PC-3 (cell line): Measurements from ENCODE around the gene OR2H1. TPM values are rescaled to one million over a fixed set of nuclear protein-coding genes. Genes with fewer than 3 reads are reported as not detected.

Experiments
- ATAC-seq: fragments of 200-7000 bp; cut with Tn5 transposase; 2 replicates; pipeline ENCODE4 v1.9.1; 2020; ENCODE audit warnings: mild to moderate bottlenecking, moderate library complexity
- BruUV-seq: library from RNA; stranded (reverse); fragments of 400-500 nt; replicated peaks from 2 replicates; lab custom pipeline; 2021; lab: Mats Ljungman, UMichigan
- CTCF ChIA-PET: fragments of 300-600 bp; sonication (Branson Sonifier 250); formaldehyde crosslinking; loops from one replicate; lab custom pipeline; 2022; ENCODE audit warnings: antibody characterized with exemption; lab: Charles Lee
- POLR2A ChIA-PET: fragments of 300-600 bp; sonication (Branson Sonifier 250); formaldehyde crosslinking; loops from one replicate; lab custom pipeline; 2022; ENCODE audit warnings: antibody characterized with exemption; ENCODE audit not compliant: unreplicated experiment; lab: Charles Lee
- DNase-seq: peaks from one replicate; pipeline ENCODE4 v3.0.0-alpha.2; 2015
- H2AFZ ChIP-seq: fragments of 300-600 bp; sonication (generic); 2 replicates; pipeline ENCODE4 v1.6.0; 2016; ENCODE audit warnings: antibody characterized with exemption, low read length
- H3F3A ChIP-seq: fragments of 300-600 bp; sonication (generic); one replicate; pipeline ENCODE4 v1.6.0; 2017; ENCODE audit warnings: antibody characterized with exemption, low read length, control low read depth, mild to moderate bottlenecking; ENCODE audit not compliant: unreplicated experiment
- H3K27ac ChIP-seq: fragments of 300-600 bp; sonication (generic); 2 replicates; pipeline ENCODE4 v1.5.1; 2016; ENCODE audit warnings: mild to moderate bottlenecking, low read length
- H3K27me3 ChIP-seq: fragments of 300-600 bp; sonication (generic); 2 replicates; pipeline ENCODE4 v1.6.1; 2016; ENCODE audit warnings: low read length, mixed read lengths
- H3K36me3 ChIP-seq: fragments of 300-600 bp; sonication (generic); 2 replicates; pipeline ENCODE4 v1.6.1; 2016; ENCODE audit warnings: low read depth, mixed run types, low read length, mixed read lengths
- H3K4me1 ChIP-seq: fragments of 300-600 bp; sonication (generic); 2 replicates; pipeline ENCODE4 v1.5.1; 2016; ENCODE audit warnings: low read length; ENCODE audit not compliant: insufficient read depth
- H3K4me2 ChIP-seq: fragments of 300-600 bp; sonication (generic); 2 replicates; pipeline ENCODE4 v1.6.0; 2016; ENCODE audit warnings: low read length
- H3K4me3 ChIP-seq: fragments of 300-600 bp; sonication (generic); 2 replicates; pipeline ENCODE4 v1.5.1; 2016; ENCODE audit warnings: mild to moderate bottlenecking, low read length, mixed read lengths
- H3K79me2 ChIP-seq: fragments of 300-600 bp; sonication (generic); 2 replicates; pipeline ENCODE4 v1.6.1; 2017; ENCODE audit warnings: low read length, mixed read lengths
- H3K9ac ChIP-seq: fragments of 300-600 bp; sonication (generic); 2 replicates; pipeline ENCODE4 v1.6.0; 2016; ENCODE audit warnings: mild to moderate bottlenecking, low read length
- H3K9me2 ChIP-seq: fragments of 300-600 bp; sonication (generic); replicated peaks from 2 replicates; pipeline ENCODE4 v1.6.1; 2016; ENCODE audit warnings: mixed run types, low read length, mixed read lengths
- H3K9me3 ChIP-seq: fragments of 300-600 bp; sonication (generic); 2 replicates; pipeline ENCODE4 v1.6.1; 2016; ENCODE audit warnings: low read length, mixed read lengths
- H4K20me1 ChIP-seq: fragments of 300-600 bp; sonication (generic); 2 replicates; pipeline ENCODE4 v1.6.1; 2016; ENCODE audit warnings: low read length, mixed read lengths
- EZH2 ChIP-seq: fragments of 300-600 bp; sonication (generic); IDR thresholded peaks from one replicate; pipeline ENCODE4 v1.6.1; 2017; ENCODE audit warnings: antibody characterized with exemption, mild to moderate bottlenecking, low read length; ENCODE audit not compliant: unreplicated experiment
- EZH2phosphoT487 ChIP-seq: fragments of 300-600 bp; sonication (generic); IDR thresholded peaks from 2 replicates; pipeline ENCODE4 v1.6.1; 2018; ENCODE audit warnings: mild to moderate bottlenecking, antibody characterized with exemption, low read length, borderline replicate concordance
- intact Hi-C: fragments of 100-400 bp; cut with micrococcal nuclease; formaldehyde crosslinking; loops from 2 replicates; pipeline ENCODE4 v1.9.0; 2023
- total RNA-seq: library from RNA; depleted of rRNA; stranded (reverse); fragments of >200 nt; gene quantifications from 2 replicates; pipeline ENCODE4 v1.2.3, GENCODE V29; 2014
- TF ChIP-seq, protein P1 (sequence below): fragments of 300-600 bp; sonication (generic); conservative IDR thresholded peaks from 2 replicates; pipeline ENCODE4 v1.5.1; 2017; ENCODE audit warnings: antibody characterized with exemption, low read depth, mild to moderate bottlenecking, low read length

The OR2H1 gene
- total RNA-seq, 1 experiment from 2014 or later = not detected

DNA sequence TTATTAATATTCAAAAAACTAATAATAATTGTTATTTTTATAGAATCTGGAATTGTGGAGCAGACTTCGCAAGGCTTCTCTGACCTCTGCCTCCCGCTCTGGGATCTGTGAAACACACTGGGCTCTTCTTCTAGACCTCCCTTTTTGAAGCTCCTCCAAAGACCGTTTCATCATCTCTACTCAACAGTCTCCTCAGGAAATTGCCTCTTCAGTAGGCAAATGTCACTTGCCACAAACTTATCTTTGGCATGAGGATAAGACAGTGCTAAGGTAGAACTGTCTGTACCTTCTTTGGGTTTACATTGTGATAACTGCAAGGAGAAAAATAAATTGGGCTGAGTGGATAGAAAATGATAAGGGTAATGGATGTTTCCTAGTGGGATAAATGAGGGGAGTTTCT is 33.1 kb downstream of the OR2H1 start:
- no peak for DNase-seq
- POLR2A ChIA-PET = no interaction called here
- H3K27me3 ChIP-seq = peaks cover 30% of the 10 kb centered on the region; the same call in 1 of the 2 replicates
- no peaks in the 10 kb centered on the region for H3F3A ChIP-seq
- no peak overlapping the region for H3K27ac ChIP-seq
- H3K9me3 ChIP-seq = no peaks in the 10 kb centered on the region
- H3K4me2 ChIP-seq = no peak overlapping the region
- H3K79me2 ChIP-seq = no peaks in the 10 kb centered on the region
- no peaks in the 10 kb centered on the region for H4K20me1 ChIP-seq
- TF ChIP-seq, protein P1, sequence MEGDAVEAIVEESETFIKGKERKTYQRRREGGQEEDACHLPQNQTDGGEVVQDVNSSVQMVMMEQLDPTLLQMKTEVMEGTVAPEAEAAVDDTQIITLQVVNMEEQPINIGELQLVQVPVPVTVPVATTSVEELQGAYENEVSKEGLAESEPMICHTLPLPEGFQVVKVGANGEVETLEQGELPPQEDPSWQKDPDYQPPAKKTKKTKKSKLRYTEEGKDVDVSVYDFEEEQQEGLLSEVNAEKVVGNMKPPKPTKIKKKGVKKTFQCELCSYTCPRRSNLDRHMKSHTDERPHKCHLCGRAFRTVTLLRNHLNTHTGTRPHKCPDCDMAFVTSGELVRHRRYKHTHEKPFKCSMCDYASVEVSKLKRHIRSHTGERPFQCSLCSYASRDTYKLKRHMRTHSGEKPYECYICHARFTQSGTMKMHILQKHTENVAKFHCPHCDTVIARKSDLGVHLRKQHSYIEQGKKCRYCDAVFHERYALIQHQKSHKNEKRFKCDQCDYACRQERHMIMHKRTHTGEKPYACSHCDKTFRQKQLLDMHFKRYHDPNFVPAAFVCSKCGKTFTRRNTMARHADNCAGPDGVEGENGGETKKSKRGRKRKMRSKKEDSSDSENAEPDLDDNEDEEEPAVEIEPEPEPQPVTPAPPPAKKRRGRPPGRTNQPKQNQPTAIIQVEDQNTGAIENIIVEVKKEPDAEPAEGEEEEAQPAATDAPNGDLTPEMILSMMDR = no peak
- TF ChIP-seq EZH2 (no peak), EZH2phosphoT487 (no peak)
- no peaks in the 10 kb centered on the region for H3K4me1 ChIP-seq
- BruUV-seq = no TSS peak
- no peak overlapping the region for H3K9ac ChIP-seq
- intact Hi-C loops = no loop called here
- H3K9me2 ChIP-seq = no peaks in the 10 kb centered on the region
- no peak overlapping the region for H3K4me3 ChIP-seq
- no peak overlapping the region for H2AFZ ChIP-seq
- no peaks in the 10 kb centered on the region for H3K36me3 ChIP-seq
- CTCF ChIA-PET = no interaction called here
- ATAC-seq = no peak

DNA sequence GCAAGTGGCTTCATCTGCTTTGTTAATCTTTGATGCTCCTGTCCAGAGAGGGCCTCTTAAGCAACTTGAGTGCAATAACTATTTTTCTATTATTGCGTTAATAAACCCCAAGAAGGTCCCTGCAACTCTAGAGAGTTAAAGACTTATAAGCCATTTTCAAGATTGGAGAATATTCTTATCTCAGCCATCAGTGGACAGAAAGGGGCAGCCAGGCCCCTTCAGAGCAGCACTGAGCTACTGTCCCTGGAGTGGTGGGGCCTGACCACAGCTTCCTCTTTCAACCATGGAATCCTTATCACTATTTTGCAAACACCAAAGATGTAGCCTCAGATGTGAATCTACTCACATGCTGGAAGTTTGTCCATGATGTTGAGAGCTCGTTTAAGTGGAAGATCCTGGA is 33.6 kb downstream of the OR2H1 start:
- Histone ChIP-seq H3K9me2 (no peaks in the 10 kb centered on the region), H3K9ac (no peak overlapping the region), H3K4me2 (no peak overlapping the region), H3K4me3 (no peak overlapping the region), H2AFZ (no peak overlapping the region), H4K20me1 (no peaks in the 10 kb centered on the region), H3K27ac (no peak overlapping the region), H3K9me3 (no peaks in the 10 kb centered on the region), H3K79me2 (no peaks in the 10 kb centered on the region), H3K27me3 (peaks cover 34% of the 10 kb centered on the region; the same call in 1 of the 2 replicates), H3K36me3 (no peaks in the 10 kb centered on the region), H3F3A (no peaks in the 10 kb centered on the region), H3K4me1 (no peaks in the 10 kb centered on the region)
- TF ChIP-seq EZH2phosphoT487 (no peak), EZH2 (no peak)
- TF ChIP-seq, protein P1 = no peak
- ATAC-seq = no peak
- ChIA-PET POLR2A (no interaction called here), CTCF (no interaction called here)
- no TSS peak for BruUV-seq
- intact Hi-C loops = no loop called here
- DNase-seq = no peak

DNA sequence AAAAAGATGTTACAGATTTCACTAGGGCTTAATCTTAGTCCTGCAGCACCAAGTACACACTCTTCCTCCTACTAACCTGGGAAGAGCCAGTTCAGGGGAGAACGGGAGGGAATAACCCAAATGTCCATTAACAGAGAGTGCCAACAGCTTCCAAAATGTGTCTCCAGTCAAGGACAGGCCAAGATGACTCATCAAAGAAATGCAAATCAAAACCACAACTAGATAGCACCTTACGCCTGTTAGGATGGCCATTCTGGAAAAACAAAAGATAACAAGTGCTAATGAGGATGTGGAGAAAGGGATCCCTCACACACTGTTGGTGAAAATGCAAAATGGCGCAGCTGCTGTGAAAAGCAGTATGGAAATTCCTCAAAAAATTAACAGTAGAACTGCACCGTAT is 34.6 kb downstream of the OR2H1 start:
- CTCF ChIA-PET = no interaction called here

More for the DNA sequence above, 34.6 kb downstream of the OR2H1 start:
- Histone ChIP-seq H3K27ac (no peak overlapping the region), H3F3A (no peaks in the 10 kb centered on the region), H4K20me1 (no peaks in the 10 kb centered on the region), H3K9ac (no peak overlapping the region), H3K4me3 (no peak overlapping the region), H3K27me3 (peaks cover 31% of the 10 kb centered on the region; the same call in 1 of the 2 replicates), H3K79me2 (no peaks in the 10 kb centered on the region), H2AFZ (no peak overlapping the region), H3K9me3 (no peaks in the 10 kb centered on the region), H3K36me3 (no peaks in the 10 kb centered on the region), H3K4me1 (no peaks in the 10 kb centered on the region), H3K9me2 (no peaks in the 10 kb centered on the region), H3K4me2 (no peak overlapping the region)
- intact Hi-C loops = no loop called here
- ATAC-seq = no peak
- POLR2A ChIA-PET = no interaction called here
- TF ChIP-seq EZH2phosphoT487 = no peak
- TF ChIP-seq, protein P1 = no peak
- TF ChIP-seq EZH2 = no peak
- DNase-seq = no peak
- no TSS peak for BruUV-seq
